ENCODE results near the gene CCDC15. TPM values are rescaled to one million over a fixed set of nuclear protein-coding genes. Genes with fewer than 3 reads are reported as not detected.

CCDC15 gene, protein sequence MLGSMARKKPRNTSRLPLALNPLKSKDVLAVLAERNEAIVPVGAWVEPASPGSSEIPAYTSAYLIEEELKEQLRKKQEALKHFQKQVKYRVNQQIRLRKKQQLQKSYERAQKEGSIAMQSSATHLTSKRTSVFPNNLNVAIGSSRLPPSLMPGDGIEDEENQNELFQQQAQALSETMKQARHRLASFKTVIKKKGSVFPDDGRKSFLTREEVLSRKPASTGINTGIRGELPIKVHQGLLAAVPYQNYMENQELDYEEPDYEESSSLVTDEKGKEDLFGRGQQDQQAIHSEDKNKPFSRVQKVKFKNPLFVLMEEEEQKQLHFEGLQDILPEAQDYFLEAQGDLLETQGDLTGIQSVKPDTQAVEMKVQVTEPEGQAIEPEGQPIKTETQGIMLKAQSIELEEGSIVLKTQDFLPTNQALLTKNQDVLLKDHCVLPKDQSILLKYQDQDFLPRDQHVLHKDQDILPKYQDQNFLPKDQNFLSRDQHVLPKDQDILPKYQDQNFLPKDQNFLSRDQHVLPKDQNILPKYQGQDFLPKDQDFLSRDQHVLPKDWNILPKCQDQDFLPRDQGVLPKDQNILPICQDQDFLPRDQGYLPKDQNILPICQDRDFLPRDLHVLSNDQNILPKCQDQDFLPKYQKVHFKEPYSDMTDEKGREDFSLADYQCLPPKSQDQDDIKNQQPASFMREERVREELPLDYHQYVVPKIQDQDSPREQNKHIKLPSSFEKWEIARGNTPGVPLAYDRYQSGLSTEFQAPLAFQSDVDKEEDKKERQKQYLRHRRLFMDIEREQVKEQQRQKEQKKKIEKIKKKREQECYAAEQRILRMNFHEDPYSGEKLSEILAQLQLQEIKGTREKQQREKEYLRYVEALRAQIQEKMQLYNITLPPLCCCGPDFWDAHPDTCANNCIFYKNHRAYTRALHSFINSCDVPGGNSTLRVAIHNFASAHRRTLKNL
- total RNA-seq: 1 to 10 TPM in 3 of 4 donors, under 1 TPM in 1; 0.69 to 1.7 (median 1.3) TPM

DNA sequence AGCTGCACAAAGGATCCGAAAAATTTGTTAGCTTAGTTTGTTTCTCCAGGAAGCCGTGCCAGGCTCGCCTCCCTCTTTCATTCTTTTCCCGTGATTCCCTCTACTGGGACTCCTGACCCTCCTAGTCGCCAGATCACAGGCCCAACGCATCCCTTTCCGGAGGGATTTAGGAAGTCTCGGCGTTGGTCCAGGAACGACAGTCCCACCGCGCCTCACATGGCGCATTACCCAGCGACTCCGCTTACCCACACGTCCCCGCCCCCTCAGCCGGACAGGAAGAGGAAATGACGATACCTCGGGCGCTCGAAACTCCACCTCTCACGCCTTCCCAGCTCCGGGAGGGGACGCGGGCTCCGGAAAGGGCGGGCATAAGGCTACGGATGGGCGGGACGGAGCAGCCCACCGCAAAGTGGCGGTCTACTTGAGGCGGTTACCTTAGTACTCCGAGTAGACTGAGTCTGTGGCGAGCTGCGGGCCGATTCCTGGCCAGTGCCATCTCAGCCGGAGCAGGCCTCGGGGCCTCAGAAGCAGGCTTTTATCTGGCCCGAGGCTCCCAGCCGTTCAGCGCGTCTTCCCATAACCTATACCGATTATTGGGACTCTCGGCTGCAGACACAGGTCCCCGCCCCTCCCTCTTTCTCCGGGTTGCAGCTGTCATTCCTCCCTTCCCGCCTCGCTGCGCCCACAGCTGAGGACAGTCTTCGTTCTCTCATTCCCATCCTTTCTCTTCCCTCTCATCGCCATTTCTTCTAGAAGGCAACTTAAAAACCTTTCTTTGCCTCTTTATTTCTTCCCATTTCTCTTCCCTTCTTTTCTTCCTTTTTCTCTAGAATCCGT is at the start of gene CCDC15:
CCDC15 (plus strand) TSS at position 450 of the 837 bp plus-strand sequence. CDS start 531 bp downstream, outside the sequence.
- 0 to 1% methylated on average over 14 to 25 of the region's 54 CpGs for WGBS, 2 donors (ENCODE audit: low coverage in 1 of 2)
- no peaks in the 10 kb centered on the region for H3K36me3 ChIP-seq
- H3K27me3 ChIP-seq: no peaks in the 10 kb centered on the region
- H3K4me1 ChIP-seq: peaks cover 4 to 15% (median 10%) of the 10 kb centered on the region in 3 donors
- H3K9me3 ChIP-seq: peaks cover 0 to 8% (median 0%) of the 10 kb centered on the region in 3 donors
- TF ChIP-seq POLR2AphosphoS5 (IDR thresholded peaks at IDR 0.05): peak; percentile 94
- TF ChIP-seq EP300 (IDR thresholded peaks at IDR 0.05): no peak
- TF ChIP-seq POLR2A (IDR thresholded peaks at IDR 0.05): peak; percentile 63 to 68
- TF ChIP-seq, protein P1, sequence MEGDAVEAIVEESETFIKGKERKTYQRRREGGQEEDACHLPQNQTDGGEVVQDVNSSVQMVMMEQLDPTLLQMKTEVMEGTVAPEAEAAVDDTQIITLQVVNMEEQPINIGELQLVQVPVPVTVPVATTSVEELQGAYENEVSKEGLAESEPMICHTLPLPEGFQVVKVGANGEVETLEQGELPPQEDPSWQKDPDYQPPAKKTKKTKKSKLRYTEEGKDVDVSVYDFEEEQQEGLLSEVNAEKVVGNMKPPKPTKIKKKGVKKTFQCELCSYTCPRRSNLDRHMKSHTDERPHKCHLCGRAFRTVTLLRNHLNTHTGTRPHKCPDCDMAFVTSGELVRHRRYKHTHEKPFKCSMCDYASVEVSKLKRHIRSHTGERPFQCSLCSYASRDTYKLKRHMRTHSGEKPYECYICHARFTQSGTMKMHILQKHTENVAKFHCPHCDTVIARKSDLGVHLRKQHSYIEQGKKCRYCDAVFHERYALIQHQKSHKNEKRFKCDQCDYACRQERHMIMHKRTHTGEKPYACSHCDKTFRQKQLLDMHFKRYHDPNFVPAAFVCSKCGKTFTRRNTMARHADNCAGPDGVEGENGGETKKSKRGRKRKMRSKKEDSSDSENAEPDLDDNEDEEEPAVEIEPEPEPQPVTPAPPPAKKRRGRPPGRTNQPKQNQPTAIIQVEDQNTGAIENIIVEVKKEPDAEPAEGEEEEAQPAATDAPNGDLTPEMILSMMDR (IDR thresholded peaks at IDR 0.05): no peak
- H3K4me3 ChIP-seq: peak within 1 kb of the TSS; percentile 55 to 73
- peak within 1 kb of the TSS; percentile 77 to 88 (median 85) for H3K27ac ChIP-seq
- ATAC-seq: peak; percentile 100

DNA sequence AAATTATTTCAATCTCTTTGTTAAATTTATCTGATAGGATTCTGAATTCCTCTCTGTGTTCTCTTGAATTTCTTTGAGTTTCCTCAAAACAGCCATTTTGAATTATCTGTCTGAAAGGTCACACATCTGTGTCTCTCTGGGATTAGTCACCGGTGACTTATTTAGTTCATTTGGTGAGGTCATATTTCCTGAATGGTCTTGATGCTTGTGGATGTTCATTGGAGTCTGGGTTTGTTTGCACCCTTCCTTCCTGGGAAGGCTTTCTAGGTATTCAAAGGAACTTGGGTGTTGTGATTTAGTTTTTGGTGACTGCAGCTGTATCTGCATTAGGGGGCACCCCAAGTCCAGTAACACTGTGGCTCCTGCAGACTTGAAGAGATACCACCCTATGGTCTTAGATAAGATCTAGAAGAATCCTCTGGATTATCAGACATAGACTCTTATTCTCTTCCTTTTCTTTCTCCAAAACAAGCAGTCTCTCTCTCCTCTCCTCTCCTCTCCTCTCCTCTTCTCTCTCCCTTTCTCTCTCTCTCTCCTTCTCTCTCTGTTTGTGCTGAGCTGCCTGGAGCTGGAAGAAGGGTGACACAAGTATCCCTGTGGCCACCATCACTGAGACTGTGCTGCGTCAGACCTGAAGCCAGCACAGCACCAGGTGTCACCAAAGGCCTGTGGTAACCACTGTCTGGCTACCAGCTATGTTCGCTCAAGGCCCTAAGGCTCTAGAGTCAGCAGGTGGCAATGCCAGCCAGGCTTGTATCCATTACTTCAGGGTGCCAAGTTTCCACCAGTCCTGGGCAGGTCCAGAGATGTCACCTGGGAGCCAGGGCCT is 38.2 kb upstream of the CCDC15 start:
- H3K36me3 ChIP-seq: no peaks in the 10 kb centered on the region
- no peak overlapping the region for H3K27ac ChIP-seq
- peaks cover 0 to 6% (median 0%) of the 10 kb centered on the region in 3 donors for H3K4me1 ChIP-seq
- WGBS, 2 donors (ENCODE audit: low coverage in 1 of 2): 81 to 86% methylated on average over 1 to 3 of the region's 3 CpGs
- no peak overlapping the region for H3K4me3 ChIP-seq
- ATAC-seq: no peak
- TF ChIP-seq POLR2A (IDR thresholded peaks at IDR 0.05): no peak
- TF ChIP-seq, protein P1 (IDR thresholded peaks at IDR 0.05): no peak
- TF ChIP-seq POLR2AphosphoS5 (IDR thresholded peaks at IDR 0.05): no peak
- TF ChIP-seq EP300 (IDR thresholded peaks at IDR 0.05): no peak
- H3K9me3 ChIP-seq: peaks cover 0 to 13% (median 0%) of the 10 kb centered on the region in 3 donors
- peaks cover 24% of the 10 kb centered on the region for H3K27me3 ChIP-seq

- Histone ChIP-seq H3K4me1 (peaks cover 0 to 11% (median 3%) of the 10 kb centered on the region in 3 donors), H3K27me3 (peaks cover 30% of the 10 kb centered on the region), H3K36me3 (no peaks in the 10 kb centered on the region), H3K4me3 (no peak overlapping the region), H3K27ac (no peak overlapping the region), H3K9me3 (peaks cover 0 to 11% (median 0%) of the 10 kb centered on the region in 3 donors)
- TF ChIP-seq POLR2AphosphoS5 (IDR thresholded peaks at IDR 0.05) (no peak), POLR2A (IDR thresholded peaks at IDR 0.05) (no peak), EP300 (IDR thresholded peaks at IDR 0.05) (no peak)
- TF ChIP-seq, protein P1 (IDR thresholded peaks at IDR 0.05): no peak
- no peak for ATAC-seq
Observed at GRCh38 chr11:124916370-124916710, 37.7 kb upstream of the CCDC15 start.

DNA sequence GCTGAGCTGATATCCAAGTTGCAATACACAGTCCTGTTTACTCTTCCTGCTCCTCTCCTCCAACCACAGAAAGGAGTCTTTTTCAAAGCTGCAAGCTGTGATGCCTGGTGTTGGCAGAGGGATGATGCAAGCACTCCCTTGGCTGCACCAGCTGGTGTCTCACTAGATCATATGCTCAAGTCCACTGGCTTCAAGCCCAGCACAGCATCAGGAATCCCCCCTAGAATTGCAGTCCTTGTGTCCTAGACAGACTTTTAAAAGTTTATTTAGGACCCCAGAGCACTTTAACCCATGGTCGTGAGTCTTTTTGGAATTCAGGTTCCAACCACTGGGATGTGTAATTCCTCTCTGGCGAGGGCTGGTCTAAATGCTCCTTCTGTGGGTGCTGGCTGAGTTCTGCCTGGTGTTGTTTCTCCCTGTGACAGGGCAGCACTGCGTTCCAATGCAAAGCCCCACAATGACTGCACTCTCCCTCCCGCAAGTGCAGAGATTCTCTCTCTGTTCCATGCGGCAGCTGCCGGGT is 36.8 kb upstream of the CCDC15 start:
- H3K9me3 ChIP-seq: peaks cover 0 to 2% (median 0%) of the 10 kb centered on the region in 3 donors
- peaks cover 37% of the 10 kb centered on the region for H3K27me3 ChIP-seq
- no peak overlapping the region for H3K27ac ChIP-seq
- WGBS, 2 donors (ENCODE audit: low coverage in 1 of 2): no CpG with 5 or more reads among the region's 6 CpGs
- peaks cover 0 to 14% (median 3%) of the 10 kb centered on the region in 3 donors for H3K4me1 ChIP-seq
- no peak for ATAC-seq
- no peaks in the 10 kb centered on the region for H3K36me3 ChIP-seq
- H3K4me3 ChIP-seq: no peak overlapping the region
- TF ChIP-seq, protein P1 (IDR thresholded peaks at IDR 0.05): no peak
- no peak for TF ChIP-seq EP300 (IDR thresholded peaks at IDR 0.05)
- TF ChIP-seq POLR2AphosphoS5 (IDR thresholded peaks at IDR 0.05): no peak
- no peak for TF ChIP-seq POLR2A (IDR thresholded peaks at IDR 0.05)
